Ectodermal cell (in vitro differentiated cells): ENCODE measurements around the gene SLC23A2.

ENCODE experiments used
- H3K27ac ChIP-seq: 2 replicates; pipeline ENCODE4 v1.7.0; 2013; ENCODE audit warnings: mild to moderate bottlenecking, low read depth, low read length; ENCODE audit not compliant: insufficient read depth, poor library complexity, severe bottlenecking
- H3K27me3 ChIP-seq: 2 replicates; pipeline ENCODE4 v1.7.0; 2013; ENCODE audit warnings: mild to moderate bottlenecking, low read length; ENCODE audit not compliant: insufficient read depth, control insufficient read depth, poor library complexity, severe bottlenecking
- H3K36me3 ChIP-seq: one replicate; pipeline ENCODE4 v1.7.0; 2013; ENCODE audit warnings: low read length; ENCODE audit not compliant: control insufficient read depth, insufficient read depth
- H3K4me1 ChIP-seq: one replicate; pipeline ENCODE4 v1.7.0; 2013; ENCODE audit warnings: low read length; ENCODE audit not compliant: control insufficient read depth, insufficient read depth
- H3K4me3 ChIP-seq: 2 replicates; pipeline ENCODE4 v1.7.0; 2013; ENCODE audit warnings: low read depth, low read length, control low read depth; ENCODE audit not compliant: insufficient read depth
- H3K9me3 ChIP-seq: 2 replicates; pipeline ENCODE4 v1.7.0; 2013; ENCODE audit warnings: mild to moderate bottlenecking, low read length, moderate library complexity; ENCODE audit not compliant: control insufficient read depth
- WGBS, 2 experiments: methylation state at CpG; one replicate each; pipeline ENCODE4 v1.1.7; 2013; ENCODE audit warnings: missing lambda C conversion rate in 2 of 2; 5-methylcytosine and 5-hydroxymethylcytosine counted together

SLC23A2 gene

GRCh38 chr20:4838526-4838925, 162.8 kb downstream of the SLC23A2 start:
- Histone ChIP-seq H3K4me1 (peaks cover 7% of the 10 kb centered on the region), H3K27ac (no peak overlapping the region), H3K4me3 (no peak overlapping the region), H3K36me3 (no peaks in the 10 kb centered on the region), H3K9me3 (no peaks in the 10 kb centered on the region), H3K27me3 (no peaks in the 10 kb centered on the region)
- 89% methylated on average over 8 of the region's 8 CpGs for WGBS, 2 experiments

- 93 to 94% methylated on average over 2 of the region's 2 CpGs for WGBS, 2 experiments
- Histone ChIP-seq H3K27me3 (no peaks in the 10 kb centered on the region), H3K4me1 (peaks cover 7% of the 10 kb centered on the region), H3K36me3 (no peaks in the 10 kb centered on the region), H3K27ac (no peak overlapping the region), H3K4me3 (no peak overlapping the region), H3K9me3 (no peaks in the 10 kb centered on the region)
These were observed 163.6 kb downstream of the SLC23A2 start for GRCh38 chr20:4837760-4838159.

- Histone ChIP-seq H3K27me3 (no peaks in the 10 kb centered on the region), H3K4me3 (no peak overlapping the region), H3K9me3 (no peaks in the 10 kb centered on the region), H3K36me3 (no peaks in the 10 kb centered on the region), H3K4me1 (peaks cover 7% of the 10 kb centered on the region), H3K27ac (no peak overlapping the region)
- 79 to 86% methylated on average over 4 of the region's 4 CpGs for WGBS, 2 experiments
These were observed 164.4 kb downstream of the SLC23A2 start for GRCh38 chr20:4836935-4837334.

GRCh38 chr20:4836473-4836872, 164.8 kb downstream of the SLC23A2 start:
- Histone ChIP-seq H3K9me3 (no peaks in the 10 kb centered on the region), H3K27ac (no peak overlapping the region), H3K4me1 (peaks cover 7% of the 10 kb centered on the region), H3K27me3 (no peaks in the 10 kb centered on the region), H3K4me3 (no peak overlapping the region), H3K36me3 (no peaks in the 10 kb centered on the region)
- WGBS, 2 experiments = 92 to 93% methylated on average over 6 of the region's 6 CpGs

GRCh38 chr20:4835244-4836177, 165.8 kb downstream of the SLC23A2 start:
- H3K27ac ChIP-seq = no peak overlapping the region
- no peaks in the 10 kb centered on the region for H3K9me3 ChIP-seq
- no peaks in the 10 kb centered on the region for H3K27me3 ChIP-seq
- no peak overlapping the region for H3K4me3 ChIP-seq
- 63% methylated on average over 16 of the region's 16 CpGs for WGBS, 2 experiments
- peaks cover 7% of the 10 kb centered on the region for H3K4me1 ChIP-seq
- H3K36me3 ChIP-seq = no peaks in the 10 kb centered on the region

- no peaks in the 10 kb centered on the region for H3K9me3 ChIP-seq
- H3K27ac ChIP-seq = no peak overlapping the region
- peaks cover 7% of the 10 kb centered on the region for H3K4me1 ChIP-seq
- no peaks in the 10 kb centered on the region for H3K27me3 ChIP-seq
- no peaks in the 10 kb centered on the region for H3K36me3 ChIP-seq
- H3K4me3 ChIP-seq = no peak overlapping the region
- 93 to 97% methylated on average over 6 of the region's 6 CpGs for WGBS, 2 experiments
These were observed 168.1 kb downstream of the SLC23A2 start for GRCh38 chr20:4833074-4833728.

- H3K36me3 ChIP-seq = no peaks in the 10 kb centered on the region
- H3K9me3 ChIP-seq = no peaks in the 10 kb centered on the region
- no peak overlapping the region for H3K27ac ChIP-seq
- no peak overlapping the region for H3K4me3 ChIP-seq
- peaks cover 7% of the 10 kb centered on the region for H3K4me1 ChIP-seq
- WGBS, 2 experiments = 73 to 97% methylated on average over 1 of the region's 2 CpGs
- no peaks in the 10 kb centered on the region for H3K27me3 ChIP-seq
These were observed 168.8 kb downstream of the SLC23A2 start for GRCh38 chr20:4832469-4832868.

GRCh38 chr20:4830696-4831095, 170.6 kb downstream of the SLC23A2 start:
- WGBS, 2 experiments = 94 to 100% methylated on average over 2 of the region's 2 CpGs
- H3K9me3 ChIP-seq = no peaks in the 10 kb centered on the region
- no peak overlapping the region for H3K27ac ChIP-seq
- H3K4me1 ChIP-seq = peaks cover 4% of the 10 kb centered on the region
- no peaks in the 10 kb centered on the region for H3K36me3 ChIP-seq
- H3K4me3 ChIP-seq = no peak overlapping the region
- H3K27me3 ChIP-seq = no peaks in the 10 kb centered on the region

GRCh38 chr20:4830259-4830658, 171.1 kb downstream of the SLC23A2 start:
- no peaks in the 10 kb centered on the region for H3K36me3 ChIP-seq
- 89 to 95% methylated on average over 3 of the region's 3 CpGs for WGBS, 2 experiments

GRCh38 chr20:4829514-4830215, 171.6 kb downstream of the SLC23A2 start:
- WGBS, 2 experiments = 63% methylated on average over 4 of the region's 4 CpGs
- Histone ChIP-seq H3K9me3 (no peaks in the 10 kb centered on the region), H3K27me3 (no peaks in the 10 kb centered on the region), H3K36me3 (no peaks in the 10 kb centered on the region), H3K4me3 (no peak overlapping the region), H3K4me1 (peaks cover under 1% of the 10 kb centered on the region), H3K27ac (no peak overlapping the region)

More at GRCh38 chr20:4830259-4830658, 171.1 kb downstream of the SLC23A2 start:
- H3K4me3 ChIP-seq = no peak overlapping the region
- H3K27ac ChIP-seq = no peak overlapping the region
- no peaks in the 10 kb centered on the region for H3K9me3 ChIP-seq
- no peaks in the 10 kb centered on the region for H3K4me1 ChIP-seq
- H3K27me3 ChIP-seq = no peaks in the 10 kb centered on the region
